MM.1S (cell line): ENCODE data around the gene ALDH1A2.

Source experiments
- DNase-seq: peaks from one replicate; pipeline ENCODE4 v3.0.0-alpha.2; 2015
- H2AFZ ChIP-seq: fragments of 300-600 bp; sonication (generic); 2 replicates; pipeline ENCODE4 v1.6.0; 2016; ENCODE audit warnings: antibody characterized with exemption, low read length
- H3F3A ChIP-seq: fragments of 300-600 bp; sonication (generic); 2 replicates; pipeline ENCODE4 v1.6.1; 2016; ENCODE audit warnings: mild to moderate bottlenecking, antibody characterized with exemption, low read length, moderate library complexity, mixed read lengths; ENCODE audit not compliant: insufficient read depth
- H3K27ac ChIP-seq: fragments of 300-600 bp; sonication (generic); 2 replicates; pipeline ENCODE4 v1.5.1; 2016; ENCODE audit warnings: mild to moderate bottlenecking, low read length
- H3K27me3 ChIP-seq: fragments of 300-600 bp; sonication (generic); replicated peaks from 2 replicates; pipeline ENCODE4 v1.6.0; 2016; ENCODE audit warnings: low read length; ENCODE audit not compliant: insufficient read depth
- H3K36me3 ChIP-seq: fragments of 300-600 bp; sonication (generic); replicated peaks from 2 replicates; pipeline ENCODE4 v1.6.1; 2016; ENCODE audit warnings: mild to moderate bottlenecking, low read length, mixed read lengths; ENCODE audit not compliant: insufficient read depth
- H3K4me1 ChIP-seq: fragments of 300-600 bp; sonication (generic); 2 replicates; pipeline ENCODE4 v1.6.1; 2016; ENCODE audit warnings: low read length, mixed read lengths
- H3K4me2 ChIP-seq: fragments of 300-600 bp; sonication (generic); 2 replicates; pipeline ENCODE4 v1.6.0; 2016; ENCODE audit warnings: low read depth, low read length
- H3K4me3 ChIP-seq: fragments of 300-600 bp; sonication (generic); 2 replicates; pipeline ENCODE4 v1.5.1; 2016; ENCODE audit warnings: low read length, mixed read lengths
- H3K79me2 ChIP-seq: fragments of 300-600 bp; sonication (generic); 2 replicates; pipeline ENCODE4 v1.6.1; 2016; ENCODE audit warnings: mixed run types, low read length, mixed read lengths
- H3K9ac ChIP-seq: fragments of 300-600 bp; sonication (generic); 2 replicates; pipeline ENCODE4 v1.6.1; 2016; ENCODE audit warnings: low read length, mixed read lengths
- H3K9me2 ChIP-seq: fragments of 300-600 bp; sonication (generic); replicated peaks from 2 replicates; pipeline ENCODE4 v1.6.1; 2016; ENCODE audit warnings: mild to moderate bottlenecking, low read length, mixed read lengths; ENCODE audit not compliant: insufficient read depth
- H3K9me3 ChIP-seq: fragments of 300-600 bp; sonication (generic); replicated peaks from 2 replicates; pipeline ENCODE4 v1.6.1; 2016; ENCODE audit warnings: mild to moderate bottlenecking, low read length, mixed read lengths; ENCODE audit not compliant: insufficient read depth
- H4K20me1 ChIP-seq: fragments of 300-600 bp; sonication (generic); 2 replicates; pipeline ENCODE4 v1.6.1; 2016; ENCODE audit warnings: mild to moderate bottlenecking, low read length, moderate library complexity, mixed read lengths; ENCODE audit not compliant: insufficient read depth
- EZH2 ChIP-seq: fragments of 300-600 bp; sonication (generic); optimal IDR thresholded peaks from 2 replicates; pipeline ENCODE3; 2017; ENCODE audit warnings: low read depth, mild to moderate bottlenecking, antibody characterized with exemption, low read length, mixed read lengths
- EZH2phosphoT487 ChIP-seq: fragments of 300-600 bp; sonication (generic); IDR thresholded peaks from 2 replicates; pipeline ENCODE4 v1.6.1; 2018; ENCODE audit warnings: antibody characterized with exemption, low read length
- TF ChIP-seq, protein P1 (sequence below): fragments of 300-600 bp; sonication (generic); IDR thresholded peaks from 2 replicates; pipeline ENCODE4 v1.5.1; 2016; ENCODE audit warnings: antibody characterized with exemption, low read length, mixed read lengths

Gene ALDH1A2

DNA sequence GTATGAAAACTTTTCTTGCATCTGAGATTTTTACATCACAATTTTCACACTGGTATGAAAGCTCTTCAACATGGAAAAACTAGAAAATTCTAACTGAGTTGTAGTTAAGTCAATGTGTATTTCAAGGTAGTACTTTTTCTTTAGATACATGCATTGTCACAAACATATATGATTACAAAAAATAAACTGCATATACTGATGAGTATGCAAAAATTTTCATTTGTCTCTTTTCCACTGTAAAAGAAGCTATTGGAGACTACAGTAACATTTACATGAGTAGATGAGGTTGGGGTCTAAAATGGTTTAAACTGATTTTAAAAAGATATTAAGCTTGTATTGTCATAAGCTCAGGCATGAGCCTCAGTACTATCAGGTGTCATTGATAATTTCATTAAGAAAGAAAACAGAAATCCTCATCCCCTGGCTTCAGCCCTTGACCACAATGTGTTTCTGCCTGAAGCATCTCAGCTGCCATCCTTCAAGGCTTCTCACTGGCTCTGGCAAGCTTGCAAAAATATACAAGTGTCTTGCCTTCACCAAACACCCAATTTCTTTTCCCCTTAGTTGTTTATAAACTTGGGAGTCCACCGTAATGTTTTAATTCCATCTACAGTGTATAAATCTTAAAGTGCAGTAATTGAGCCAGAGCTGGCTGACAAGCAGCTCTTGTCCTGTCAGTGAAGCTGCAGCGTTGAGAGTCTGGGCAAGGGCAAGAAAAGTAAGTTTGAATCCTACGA, 71.9 kb downstream of the ALDH1A2 start:
- Histone ChIP-seq H3K4me3 (no peak overlapping the region), H3K27me3 (no peaks in the 10 kb centered on the region), H3K36me3 (no peaks in the 10 kb centered on the region), H3K4me2 (no peak overlapping the region), H3K4me1 (no peaks in the 10 kb centered on the region), H3K27ac (no peak overlapping the region), H3F3A (no peaks in the 10 kb centered on the region), H2AFZ (no peak overlapping the region), H3K79me2 (no peaks in the 10 kb centered on the region), H3K9me3 (no peaks in the 10 kb centered on the region), H4K20me1 (no peaks in the 10 kb centered on the region), H3K9ac (no peak overlapping the region), H3K9me2 (no peaks in the 10 kb centered on the region)
- DNase-seq, result no peak
- no peak for TF ChIP-seq EZH2
- no peak for TF ChIP-seq EZH2phosphoT487
- TF ChIP-seq, protein P1, sequence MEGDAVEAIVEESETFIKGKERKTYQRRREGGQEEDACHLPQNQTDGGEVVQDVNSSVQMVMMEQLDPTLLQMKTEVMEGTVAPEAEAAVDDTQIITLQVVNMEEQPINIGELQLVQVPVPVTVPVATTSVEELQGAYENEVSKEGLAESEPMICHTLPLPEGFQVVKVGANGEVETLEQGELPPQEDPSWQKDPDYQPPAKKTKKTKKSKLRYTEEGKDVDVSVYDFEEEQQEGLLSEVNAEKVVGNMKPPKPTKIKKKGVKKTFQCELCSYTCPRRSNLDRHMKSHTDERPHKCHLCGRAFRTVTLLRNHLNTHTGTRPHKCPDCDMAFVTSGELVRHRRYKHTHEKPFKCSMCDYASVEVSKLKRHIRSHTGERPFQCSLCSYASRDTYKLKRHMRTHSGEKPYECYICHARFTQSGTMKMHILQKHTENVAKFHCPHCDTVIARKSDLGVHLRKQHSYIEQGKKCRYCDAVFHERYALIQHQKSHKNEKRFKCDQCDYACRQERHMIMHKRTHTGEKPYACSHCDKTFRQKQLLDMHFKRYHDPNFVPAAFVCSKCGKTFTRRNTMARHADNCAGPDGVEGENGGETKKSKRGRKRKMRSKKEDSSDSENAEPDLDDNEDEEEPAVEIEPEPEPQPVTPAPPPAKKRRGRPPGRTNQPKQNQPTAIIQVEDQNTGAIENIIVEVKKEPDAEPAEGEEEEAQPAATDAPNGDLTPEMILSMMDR, result no peak

DNA sequence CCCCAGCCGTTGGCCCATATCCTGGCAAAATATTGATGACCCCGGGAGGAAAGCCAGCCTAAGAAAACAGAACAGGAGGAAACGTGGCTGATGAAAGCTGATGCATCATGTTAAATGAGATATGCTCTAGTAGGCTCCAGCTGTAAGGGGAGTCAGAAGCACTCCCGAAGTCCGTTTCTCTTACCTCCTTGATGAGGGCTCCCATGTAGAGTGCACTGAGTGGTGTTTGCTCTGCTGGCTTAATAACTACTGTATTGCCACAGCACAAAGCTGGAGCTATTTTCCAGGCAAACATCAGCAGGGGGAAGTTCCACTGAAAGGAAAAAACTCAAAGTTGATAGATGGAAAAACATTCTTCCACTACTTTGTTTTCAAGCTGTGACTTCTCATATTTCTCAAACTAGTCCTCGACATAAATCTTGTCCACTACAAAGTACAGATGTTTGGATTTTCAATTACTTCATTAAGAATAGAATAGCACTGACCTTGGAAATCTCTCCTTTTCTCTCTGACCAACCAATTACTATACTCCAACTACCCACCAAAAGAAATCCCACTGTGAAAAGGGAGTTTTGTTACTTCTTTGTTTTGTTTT, 72.7 kb downstream of the ALDH1A2 start:
- Histone ChIP-seq H3K4me2 (no peak overlapping the region), H3K9ac (no peak overlapping the region), H3K4me3 (no peak overlapping the region), H2AFZ (no peak overlapping the region), H3K79me2 (no peaks in the 10 kb centered on the region), H3K36me3 (no peaks in the 10 kb centered on the region), H3K27me3 (no peaks in the 10 kb centered on the region), H3F3A (no peaks in the 10 kb centered on the region), H3K27ac (no peak overlapping the region), H3K4me1 (no peaks in the 10 kb centered on the region), H3K9me2 (no peaks in the 10 kb centered on the region), H3K9me3 (no peaks in the 10 kb centered on the region), H4K20me1 (no peaks in the 10 kb centered on the region)
- TF ChIP-seq, protein P1, result no peak
- no peak for TF ChIP-seq EZH2
- no peak for TF ChIP-seq EZH2phosphoT487
- DNase-seq, result no peak

DNA sequence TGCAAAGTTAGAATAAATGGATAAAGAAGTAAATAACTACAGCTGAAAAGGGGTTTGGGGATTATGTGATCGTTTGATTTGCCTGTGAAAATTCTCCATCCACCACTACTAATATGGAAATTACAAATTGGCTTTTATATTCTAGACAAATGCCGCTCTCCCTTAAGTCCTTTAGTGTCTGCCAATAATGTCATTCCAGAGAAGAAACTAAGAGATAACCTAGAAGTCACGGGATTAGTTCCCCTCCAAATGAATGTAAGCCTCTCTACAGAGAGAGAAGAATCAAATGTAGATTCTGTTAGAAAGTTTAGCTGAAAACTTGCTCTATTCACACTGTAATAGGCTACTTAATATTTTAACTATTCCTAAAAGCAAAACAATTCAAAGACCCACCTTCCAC, 92.0 kb downstream of the ALDH1A2 start:
- Histone ChIP-seq H3F3A (no peaks in the 10 kb centered on the region), H3K4me1 (no peaks in the 10 kb centered on the region), H3K4me3 (no peak overlapping the region), H3K79me2 (no peaks in the 10 kb centered on the region), H3K4me2 (no peak overlapping the region), H3K36me3 (no peaks in the 10 kb centered on the region), H3K9ac (no peak overlapping the region), H3K27me3 (no peaks in the 10 kb centered on the region), H2AFZ (no peak overlapping the region), H4K20me1 (no peaks in the 10 kb centered on the region), H3K27ac (no peak overlapping the region), H3K9me3 (no peaks in the 10 kb centered on the region), H3K9me2 (no peaks in the 10 kb centered on the region)
- no peak for DNase-seq
- TF ChIP-seq EZH2 (no peak), EZH2phosphoT487 (no peak)
- TF ChIP-seq, protein P1, result no peak
